GM23338 (cell line): ENCODE measurements around the gene RGP1. TPM values are rescaled to one million over a fixed set of nuclear protein-coding genes. Genes with fewer than 3 reads are reported as not detected.
A peak's percentile ranks its signal among the peaks of the same experiment; 100 is the strongest.

Experiments used
- ATAC-seq: fragments of 200-7000 bp; cut with Tn5 transposase; 3 replicates; pipeline ENCODE4 v1.9.1; 2020
- DNase-seq: peaks from one replicate; pipeline ENCODE4 v3.0.0-alpha.2; 2015; ENCODE audit warnings: low spot score
- H2AFZ ChIP-seq: fragments of 200-600 bp; sonication (generic); 2 replicates; pipeline ENCODE4 v1.8.0; 2016; ENCODE audit warnings: antibody characterized with exemption, mild to moderate bottlenecking, moderate library complexity
- H3F3A ChIP-seq: fragments of 200-600 bp; sonication (generic); replicated peaks from 2 replicates; pipeline ENCODE4 v1.8.0; 2017; ENCODE audit warnings: antibody characterized with exemption, mixed run types, low read depth
- H3K27ac ChIP-seq: fragments of 200-600 bp; sonication (generic); 2 replicates; pipeline ENCODE4 v1.6.1; 2016; ENCODE audit warnings: low read depth
- H3K27me3 ChIP-seq: fragments of 200-600 bp; sonication (generic); 2 replicates; pipeline ENCODE4 v1.8.0; 2016; ENCODE audit warnings: mild to moderate bottlenecking, mixed run types, moderate library complexity; ENCODE audit not compliant: insufficient read depth
- H3K36me3 ChIP-seq: fragments of 200-600 bp; sonication (generic); 2 replicates; pipeline ENCODE4 v1.8.0; 2016; ENCODE audit warnings: mild to moderate bottlenecking; ENCODE audit not compliant: insufficient read depth
- H3K4me1 ChIP-seq: fragments of 200-600 bp; sonication (generic); 2 replicates; pipeline ENCODE4 v1.8.0; 2016; ENCODE audit warnings: mild to moderate bottlenecking, moderate library complexity; ENCODE audit not compliant: insufficient read depth
- H3K4me2 ChIP-seq: fragments of 200-600 bp; sonication (generic); 2 replicates; pipeline ENCODE4 v1.7.1; 2017; ENCODE audit warnings: mixed run types
- H3K4me3 ChIP-seq: fragments of 200-600 bp; sonication (generic); 2 replicates; pipeline ENCODE4 v1.6.1; 2016; ENCODE audit warnings: mixed run types
- H3K79me2 ChIP-seq: fragments of 200-600 bp; sonication (generic); replicated peaks from 2 replicates; pipeline ENCODE4 v1.8.0; 2017; ENCODE audit warnings: mild to moderate bottlenecking; ENCODE audit not compliant: insufficient read depth
- H3K9me2 ChIP-seq: fragments of 200-600 bp; sonication (generic); 2 replicates; pipeline ENCODE4 v1.8.0; 2017; ENCODE audit not compliant: insufficient read depth
- H4K20me1 ChIP-seq: fragments of 200-600 bp; sonication (generic); replicated peaks from 2 replicates; pipeline ENCODE4 v1.8.0; 2017; ENCODE audit warnings: mild to moderate bottlenecking; ENCODE audit not compliant: insufficient read depth
- H3K27ac Mint-ChIP-seq: 2 replicates; pipeline ENCODE4 v1.8.0; 2020; ENCODE audit warnings: inconsistent platforms, mild to moderate bottlenecking, moderate library complexity, mixed read lengths
- H3K27me3 Mint-ChIP-seq: 3 replicates; pipeline ENCODE4 v1.8.0; 2022; ENCODE audit warnings: low read depth, mild to moderate bottlenecking, moderate library complexity, mixed read lengths, inconsistent platforms; ENCODE audit not compliant: insufficient read depth, poor library complexity
- H3K36me3 Mint-ChIP-seq: 3 replicates; pipeline ENCODE4 v1.8.0; 2021; ENCODE audit warnings: low read depth, mild to moderate bottlenecking, inconsistent platforms, moderate library complexity, mixed read lengths
- H3K4me1 Mint-ChIP-seq: 3 replicates; pipeline ENCODE4 v1.8.0; 2020; ENCODE audit warnings: mild to moderate bottlenecking, inconsistent platforms, mixed read lengths
- H3K4me3 Mint-ChIP-seq: 3 replicates; pipeline ENCODE4 v1.8.0; 2021; ENCODE audit warnings: moderate library complexity, mild to moderate bottlenecking, inconsistent platforms, mixed read lengths
- H3K9me3 Mint-ChIP-seq: 3 replicates; pipeline ENCODE4 v1.8.0; 2020; ENCODE audit warnings: moderate library complexity, mild to moderate bottlenecking, inconsistent platforms, mixed read lengths
- CREB1 ChIP-seq: fragments of 250-450 bp; sonication (Bioruptor Pico); IDR thresholded peaks from 2 replicates; pipeline ENCODE4 v1.5.0; 2020; ENCODE audit warnings: low read depth, mild to moderate bottlenecking, moderate library complexity
- ETS1 ChIP-seq: IDR thresholded peaks from 2 replicates; pipeline ENCODE4 v1.6.1; 2016; ENCODE audit warnings: antibody characterized with exemption
- JUNB ChIP-seq: IDR thresholded peaks from one replicate; pipeline ENCODE4 v1.6.1; 2016; ENCODE audit warnings: antibody characterized with exemption; ENCODE audit not compliant: unreplicated experiment
- NANOG ChIP-seq: IDR thresholded peaks from 2 replicates; pipeline ENCODE4 v1.6.1; 2016; ENCODE audit warnings: antibody characterized with exemption, borderline replicate concordance
- POLR2AphosphoS5 ChIP-seq: IDR thresholded peaks from 2 replicates; pipeline ENCODE4 v1.6.1; 2016; ENCODE audit warnings: antibody characterized with exemption, low read depth
- ZNF114 ChIP-seq: fragments of 250-450 bp; sonication (Bioruptor Pico); IDR thresholded peaks from 2 replicates; pipeline ENCODE4 v1.5.0; 2020; ENCODE audit warnings: mild to moderate bottlenecking, moderate library complexity
- ZNF462 ChIP-seq: fragments of 250-450 bp; sonication (Bioruptor Pico); IDR thresholded peaks from 2 replicates; pipeline ENCODE4 v1.5.0; 2020; ENCODE audit warnings: mild to moderate bottlenecking, moderate library complexity
- long read RNA-seq: library from polyadenylated mRNA; unstranded; transcript quantifications from one replicate; pipeline ENCODE4 v2.0.0, GENCODE V29; 2020; ENCODE audit not compliant: unreplicated experiment
- polyA plus RNA-seq: library from polyadenylated mRNA; unstranded; fragments of >200 nt; fragmentation: Nextera tagmentation; extraction: Ambion mirVana; gene quantifications from 2 replicates; pipeline ENCODE4 v1.2.1, GENCODE V29; 2016
- total RNA-seq: library from RNA; depleted of rRNA; stranded (reverse); fragments of >200 nt; shearing (Covaris generic); gene quantifications from 2 replicates; pipeline ENCODE4 v1.2.3, GENCODE V29; 2014; rRNA removed
- TF ChIP-seq, protein P1 (sequence below), 2 experiments: fragments of 200-600 bp in 1 of 2; sonication (generic) in 1 of 2; conservative IDR thresholded peaks; 2 replicates each; pipeline versions ENCODE4 v1.5.1 to v1.6.1; 2016 to 2017; ENCODE audit warnings: antibody characterized with exemption in 2 of 2, low read depth in 2 of 2, mild to moderate bottlenecking in 2 of 2, moderate library complexity in 1 of 2

The RGP1 gene
- total RNA-seq (12.9 and 16.0 TPM in 2 replicates), polyA plus RNA-seq (2.7 and 2.8 TPM in 2 replicates)
- long read RNA-seq, full-length matches to known transcripts, result 1 of 3 reads
- long read RNA-seq, partial matches to known transcripts, result 0 of 3 reads
- long read RNA-seq, other reads (novel, unspliced or antisense), result 2 of 3 reads

- Histone ChIP-seq H3K79me2 (peaks cover 41% of the 10 kb centered on the region), H3K4me2 (peak within 1 kb of the TSS; percentile 99), H3K27ac (peak within 1 kb of the TSS; percentile 80; the same call in 1 of the 2 replicates), H3F3A (peaks cover 13% of the 10 kb centered on the region), H3K4me1 (peaks cover 30% of the 10 kb centered on the region), H3K36me3 (peaks cover 13% of the 10 kb centered on the region), H4K20me1 (peaks cover 30% of the 10 kb centered on the region), H3K9me2 (no peaks in the 10 kb centered on the region), H3K27me3 (no peaks in the 10 kb centered on the region), H3K4me3 (peak within 1 kb of the TSS; percentile 100), H2AFZ (peak within 1 kb of the TSS; percentile 97)
- Mint-ChIP-seq H3K27ac (peak within 1 kb of the TSS; percentile 93), H3K27me3 (peaks cover 7% of the 10 kb centered on the region), H3K4me3 (peak within 1 kb of the TSS; percentile 93), H3K4me1 (peaks cover 24% of the 10 kb centered on the region), H3K36me3 (peaks cover 41% of the 10 kb centered on the region), H3K9me3 (no peaks in the 10 kb centered on the region)
- DNase-seq, result peak; percentile 91
- peak; percentile 92 for ATAC-seq
- TF ChIP-seq ZNF114 (CRISPR knock-in tag) (no peak), POLR2AphosphoS5 (peak; percentile 80; the same call in 1 of the 2 replicates), ETS1 (peak; percentile 72)
These were observed at the start of gene RGP1, which contains the start of gene GBA2 for GRCh38 chr9:35748858-35749514. Gene RGP1 (plus strand): TSS chr9:35749287. CDS start chr9:35749756, 469 bp downstream. Gene GBA2 (minus strand): TSS chr9:35749228. CDS start chr9:35748704, 524 bp downstream.

DNA sequence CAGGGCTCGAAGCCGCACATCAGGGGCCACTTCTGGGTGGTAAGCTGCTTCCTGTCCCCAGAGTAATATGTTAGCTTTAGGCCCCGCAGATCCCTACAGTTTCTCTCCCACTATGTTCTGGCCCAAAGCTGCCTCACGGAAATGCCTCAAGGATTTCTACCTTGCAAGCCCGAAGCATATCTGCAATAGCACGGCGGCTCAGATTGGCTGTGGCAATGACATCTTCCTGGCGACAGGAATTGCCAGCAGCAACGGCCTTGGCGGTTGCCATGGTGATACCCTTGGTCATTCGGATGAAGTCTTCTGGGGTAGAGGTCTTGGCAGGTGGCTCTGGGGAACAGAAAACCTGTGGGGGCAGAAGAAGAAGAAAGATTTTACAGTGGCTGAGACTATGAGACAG lies 49.1 kb upstream of the RGP1 start:
- H3K4me3 Mint-ChIP-seq, result no peak overlapping the region
- peaks cover 10% of the 10 kb centered on the region for H3K27me3 Mint-ChIP-seq
- Histone ChIP-seq H2AFZ (no peak overlapping the region), H4K20me1 (no peaks in the 10 kb centered on the region), H3K79me2 (no peaks in the 10 kb centered on the region), H3F3A (peaks cover 6% of the 10 kb centered on the region), H3K27ac (no peak overlapping the region), H3K9me2 (no peaks in the 10 kb centered on the region), H3K27me3 (no peaks in the 10 kb centered on the region), H3K4me1 (no peaks in the 10 kb centered on the region), H3K4me3 (no peak overlapping the region), H3K36me3 (peaks cover 31% of the 10 kb centered on the region; the same call in 1 of the 2 replicates), H3K4me2 (no peak overlapping the region)
- no peaks in the 10 kb centered on the region for H3K9me3 Mint-ChIP-seq
- H3K4me1 Mint-ChIP-seq, result no peaks in the 10 kb centered on the region
- peak; percentile 42 for DNase-seq
- no peak for ATAC-seq
- H3K36me3 Mint-ChIP-seq, result no peaks in the 10 kb centered on the region; the same call in none of the 3 replicates
- H3K27ac Mint-ChIP-seq, result no peak overlapping the region
- TF ChIP-seq JUNB (no peak), NANOG (no peak), POLR2AphosphoS5 (no peak), ZNF462 (CRISPR knock-in tag) (no peak), CREB1 (CRISPR knock-in tag) (no peak)
- TF ChIP-seq, protein P1, sequence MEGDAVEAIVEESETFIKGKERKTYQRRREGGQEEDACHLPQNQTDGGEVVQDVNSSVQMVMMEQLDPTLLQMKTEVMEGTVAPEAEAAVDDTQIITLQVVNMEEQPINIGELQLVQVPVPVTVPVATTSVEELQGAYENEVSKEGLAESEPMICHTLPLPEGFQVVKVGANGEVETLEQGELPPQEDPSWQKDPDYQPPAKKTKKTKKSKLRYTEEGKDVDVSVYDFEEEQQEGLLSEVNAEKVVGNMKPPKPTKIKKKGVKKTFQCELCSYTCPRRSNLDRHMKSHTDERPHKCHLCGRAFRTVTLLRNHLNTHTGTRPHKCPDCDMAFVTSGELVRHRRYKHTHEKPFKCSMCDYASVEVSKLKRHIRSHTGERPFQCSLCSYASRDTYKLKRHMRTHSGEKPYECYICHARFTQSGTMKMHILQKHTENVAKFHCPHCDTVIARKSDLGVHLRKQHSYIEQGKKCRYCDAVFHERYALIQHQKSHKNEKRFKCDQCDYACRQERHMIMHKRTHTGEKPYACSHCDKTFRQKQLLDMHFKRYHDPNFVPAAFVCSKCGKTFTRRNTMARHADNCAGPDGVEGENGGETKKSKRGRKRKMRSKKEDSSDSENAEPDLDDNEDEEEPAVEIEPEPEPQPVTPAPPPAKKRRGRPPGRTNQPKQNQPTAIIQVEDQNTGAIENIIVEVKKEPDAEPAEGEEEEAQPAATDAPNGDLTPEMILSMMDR (conservative IDR thresholded peaks at IDR 0.05; ENCODE audit: low read depth in 2 of 2), result no peak
